GM19023 (cell line): Measurements from ENCODE around the gene USP28.
"Not testable (repeated sequence)": the region's sequence is repeated elsewhere in the genome, so short reads cannot be mapped to it uniquely, and the experiment has no call there.

Experiments
- ATAC-seq: cut with Tn5 transposase; IDR thresholded peaks from one replicate; pipeline ENCODE4 v1.9.1; 2021; ENCODE audit warnings: mild to moderate bottlenecking, moderate library complexity; ENCODE audit not compliant: unreplicated experiment

The USP28 gene

GRCh38 chr11:113875234-113876073 lies at the start of gene USP28:
Gene USP28 (minus strand): TSS chr11:113875572. CDS start chr11:113875501, 71 bp downstream.
- ATAC-seq, result peak; percentile 87

DNA sequence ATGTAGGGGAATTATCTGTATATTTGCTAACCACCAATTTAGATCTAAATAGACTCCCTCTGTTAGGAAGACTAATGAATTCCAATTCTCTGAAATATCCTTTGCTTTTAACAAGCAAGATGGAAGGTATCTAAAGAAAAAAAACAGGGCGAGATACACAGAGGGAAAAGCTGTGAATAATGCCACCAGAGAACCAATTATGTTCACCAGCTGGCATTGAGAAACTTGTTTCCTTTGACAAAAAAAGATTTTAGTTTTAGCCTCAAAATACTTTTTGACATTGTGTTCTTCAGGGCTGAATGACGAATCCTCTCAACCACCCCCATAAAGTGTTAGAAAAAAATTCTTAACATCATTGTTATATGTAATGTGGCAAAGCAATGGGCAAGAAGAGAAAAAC lies 48.2 kb upstream of the USP28 start:
- no peak for ATAC-seq

- not testable (repeated sequence) for ATAC-seq
These were observed 36.1 kb upstream of the USP28 start for GRCh38 chr11:113911491-113911890.

DNA sequence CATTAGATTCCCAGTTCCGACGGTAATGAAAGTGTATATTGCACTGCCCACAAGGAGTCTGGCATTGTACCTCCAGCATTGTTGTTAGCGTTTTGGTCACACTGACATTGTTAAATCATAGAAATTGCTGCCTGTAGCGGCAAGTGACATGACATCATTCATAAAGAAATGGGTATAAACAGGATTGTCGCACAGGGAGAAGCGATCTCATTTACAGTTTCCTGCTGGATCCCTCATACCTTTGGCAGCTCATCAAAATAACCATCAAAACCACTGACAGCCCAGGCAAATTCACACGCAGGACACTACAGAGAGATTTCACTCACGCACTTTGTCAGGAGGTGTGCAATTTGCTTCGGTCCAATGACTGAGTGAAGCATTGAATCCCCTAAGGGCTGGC lies 32.7 kb upstream of the USP28 start:
- no peak for ATAC-seq

- no peak for ATAC-seq
These were observed 32.3 kb upstream of the USP28 start for GRCh38 chr11:113907681-113908080.

DNA sequence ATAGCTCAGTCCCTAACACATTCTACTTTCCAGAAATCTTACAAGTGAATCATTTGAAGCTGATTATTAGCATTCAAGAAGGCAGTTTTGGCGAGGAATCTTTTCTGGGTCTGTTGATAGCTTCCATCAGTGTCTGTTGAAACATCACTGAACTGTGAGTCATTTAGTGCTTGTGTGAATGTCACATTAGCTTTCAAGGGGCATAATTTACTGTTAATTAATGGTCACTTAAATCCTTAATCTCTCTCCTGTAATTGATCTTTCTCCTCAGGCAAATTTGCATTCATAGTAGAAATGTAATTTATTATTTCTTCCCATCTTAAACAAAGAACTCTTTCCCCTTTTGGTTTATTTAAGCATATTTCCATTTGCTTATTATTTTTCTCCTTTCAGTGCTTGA lies 31.8 kb upstream of the USP28 start:
- ATAC-seq, result no peak

GRCh38 chr11:113906516-113906915 lies 31.1 kb upstream of the USP28 start:
- ATAC-seq, result no peak

GRCh38 chr11:113906038-113906437 lies 30.7 kb upstream of the USP28 start:
- ATAC-seq, result no peak

DNA sequence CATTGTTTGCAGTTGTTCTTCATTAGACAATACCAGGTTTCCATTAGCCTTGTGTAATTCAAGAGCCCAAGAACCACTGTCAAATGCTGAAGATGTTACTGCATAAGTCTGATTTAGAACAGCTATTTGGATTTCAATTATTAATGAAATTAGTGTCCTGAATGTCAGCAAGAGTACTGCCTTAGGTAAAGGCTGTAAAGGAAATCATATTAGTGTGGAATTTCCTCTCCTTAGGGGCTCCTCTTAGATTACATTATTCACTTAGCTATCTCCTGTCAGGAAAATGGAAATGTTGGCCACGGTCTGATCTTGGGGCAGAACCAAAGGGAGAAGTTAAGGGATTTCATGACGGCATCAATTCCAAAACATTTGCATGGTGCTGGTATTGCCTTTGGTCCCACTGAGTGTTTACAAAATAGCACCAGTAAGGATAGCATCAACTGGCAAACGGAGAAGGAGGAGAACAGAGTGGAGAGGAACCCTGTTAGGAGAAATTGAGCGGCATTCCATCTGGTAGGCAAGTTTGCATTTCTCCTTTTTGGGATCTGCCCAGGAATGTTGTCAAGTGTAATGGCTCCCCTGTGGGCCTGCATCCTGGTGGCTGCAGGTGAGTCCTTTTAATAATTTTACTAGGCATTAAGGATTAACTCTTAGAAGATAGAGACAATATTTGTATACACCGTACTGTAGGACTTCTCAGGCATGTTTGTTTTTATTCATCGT lies 29.2 kb upstream of the USP28 start, which contains the start of gene HTR3B:
Gene HTR3B, plus strand, starts transcription at position 418 of the 723 bp plus-strand sequence. Its CDS starts 138 bp downstream, at position 556.
- no peak for ATAC-seq

- no peak for ATAC-seq
These were observed 25.8 kb upstream of the USP28 start for GRCh38 chr11:113901141-113901540.

DNA sequence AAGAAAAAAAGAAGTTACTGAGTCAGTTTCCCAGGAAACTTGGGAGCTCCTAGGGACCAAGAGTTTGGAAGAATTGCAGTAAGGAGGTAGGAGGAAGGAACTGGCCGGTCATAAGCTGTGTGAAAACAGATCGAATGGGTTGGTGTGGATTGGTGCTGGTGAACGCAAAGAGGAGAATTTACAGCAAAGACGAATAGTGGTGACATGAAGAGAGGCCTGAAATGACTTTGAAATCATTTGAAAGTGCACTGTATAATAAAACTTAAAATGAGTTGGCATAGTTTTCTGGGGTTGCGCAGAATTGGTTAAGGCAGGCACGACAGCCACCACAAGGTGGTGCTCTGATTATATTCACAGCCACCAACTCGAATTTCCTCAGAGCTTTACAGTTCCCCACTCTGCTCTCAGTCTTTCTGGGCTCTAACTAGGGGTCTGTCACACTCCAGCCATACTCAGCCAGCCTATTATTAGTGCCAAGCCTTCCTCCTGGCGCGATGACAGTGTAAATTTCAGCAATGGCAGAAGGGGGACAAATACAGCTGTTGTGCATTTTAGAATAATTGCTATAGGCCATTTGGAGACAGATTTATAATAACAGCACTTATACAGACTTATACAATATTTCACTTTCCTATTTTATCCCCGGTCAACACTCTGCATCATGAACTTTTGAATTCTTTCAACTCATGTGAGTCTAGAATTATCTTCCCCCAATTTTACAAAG lies 20.9 kb upstream of the USP28 start:
- no peak for ATAC-seq

GRCh38 chr11:113895367-113896155 lies 20.2 kb upstream of the USP28 start:
- no peak for ATAC-seq

DNA sequence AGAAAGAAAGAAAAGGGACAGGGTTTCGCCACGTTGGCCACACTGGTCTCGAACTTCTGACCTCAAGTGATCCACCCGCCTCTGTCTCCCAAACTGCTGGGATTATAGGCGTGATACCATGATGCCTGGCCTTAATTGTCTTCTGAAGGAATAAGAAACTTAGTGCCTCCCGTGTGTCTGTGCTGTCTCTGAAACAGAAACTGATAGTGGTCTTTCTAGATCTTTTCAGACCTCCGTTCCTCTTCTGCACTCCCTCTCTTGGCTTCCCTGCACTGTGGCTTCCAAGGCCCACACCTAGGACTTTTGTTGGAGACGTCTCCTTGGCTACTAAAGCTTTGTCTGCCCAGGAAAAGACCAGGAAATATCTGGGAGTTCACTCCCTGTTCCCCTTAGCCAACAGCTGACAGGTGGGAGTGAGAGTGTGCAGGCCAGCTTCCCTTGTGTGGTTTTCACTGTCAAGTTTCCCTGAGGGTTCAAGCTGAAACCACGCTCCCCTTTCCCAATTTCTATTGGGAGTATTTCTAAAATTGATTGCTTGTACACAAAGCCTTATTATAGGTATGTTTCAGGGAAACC lies 19.1 kb upstream of the USP28 start:
- ATAC-seq, result peak; percentile 72

DNA sequence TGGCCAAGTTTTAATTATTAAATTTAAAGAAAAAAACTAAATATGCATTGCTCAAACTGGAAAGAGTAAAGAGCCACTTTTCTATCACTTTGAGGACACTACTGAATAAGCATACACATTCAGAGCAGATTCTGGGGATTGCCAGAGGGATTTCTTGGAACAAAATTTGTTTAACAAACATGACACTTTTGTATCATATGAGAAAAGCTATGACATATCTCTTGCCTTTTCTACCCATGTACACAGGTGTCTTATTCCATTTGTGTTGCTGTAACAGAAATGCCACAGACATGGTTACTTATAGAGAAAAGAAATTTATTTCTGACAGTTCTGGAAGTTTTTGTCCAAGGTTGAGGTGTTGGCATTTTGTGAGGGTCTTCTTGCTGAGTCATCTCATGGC lies 13.5 kb upstream of the USP28 start:
- no peak for ATAC-seq

- ATAC-seq, result no peak
These were observed 10.5 kb upstream of the USP28 start for GRCh38 chr11:113885897-113886296.

DNA sequence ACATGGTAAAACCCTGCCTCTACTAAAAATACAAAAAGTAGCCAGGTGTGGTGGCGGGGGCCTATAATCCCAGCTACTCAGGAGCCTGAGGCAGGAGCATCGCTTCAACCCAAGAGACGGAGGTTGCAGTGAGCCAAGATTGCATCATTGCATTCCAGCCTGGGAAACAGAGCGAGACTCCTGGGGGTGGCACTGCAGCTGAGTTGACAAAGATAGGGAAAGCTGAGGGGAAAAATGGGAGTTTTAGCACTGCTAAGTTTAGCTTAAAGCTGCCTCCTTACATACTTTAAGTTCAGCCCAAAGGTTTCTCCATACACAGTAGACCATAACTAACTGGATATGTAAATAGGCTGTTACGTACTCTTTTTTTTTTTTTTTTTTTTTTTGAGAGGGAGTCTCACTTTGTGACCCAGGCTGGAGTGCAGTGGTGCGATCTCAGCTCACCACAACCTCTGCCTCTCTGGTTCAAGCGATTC lies 9.0 kb upstream of the USP28 start:
- no peak for ATAC-seq

- ATAC-seq, result no peak
These were observed 6.5 kb upstream of the USP28 start for GRCh38 chr11:113881856-113882255.

- ATAC-seq, result no peak
These were observed 5.6 kb upstream of the USP28 start for GRCh38 chr11:113880971-113881370.

- not testable (repeated sequence) for ATAC-seq
These were observed 4.1 kb upstream of the USP28 start for GRCh38 chr11:113879446-113879845.

DNA sequence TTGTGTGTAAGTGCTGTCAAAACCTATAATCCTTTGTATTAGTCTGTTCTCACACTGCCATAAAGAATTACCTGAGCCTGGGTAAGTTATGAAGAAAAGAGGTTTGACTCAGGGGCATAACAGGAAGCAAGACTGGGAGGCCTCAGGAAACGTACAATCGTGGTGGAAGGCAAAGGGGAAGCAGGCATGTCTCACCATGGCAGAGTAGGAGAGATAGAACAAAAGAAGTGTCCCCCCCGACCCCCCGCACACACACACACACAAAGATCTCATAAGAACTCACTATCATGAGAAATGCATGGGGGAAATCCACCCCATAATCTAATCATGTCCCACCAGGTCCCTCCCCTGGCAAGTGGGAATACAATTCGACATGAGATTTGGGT lies 2.3 kb upstream of the USP28 start:
- no peak for ATAC-seq
